Epithelial cell of esophagus (primary cell): Measurements from ENCODE around the gene ANKRD44.

ENCODE experiments used
- DNase-seq: peaks from one replicate; pipeline ENCODE4 v3.0.0; 2010; ENCODE audit warnings: low read depth
- H3K4me3 ChIP-seq: 2 replicates; pipeline ENCODE4 v1.5.1; 2011; ENCODE audit warnings: mild to moderate bottlenecking, low read length, control low read depth
- CTCF ChIP-seq: IDR thresholded peaks from 2 replicates; pipeline ENCODE4 v1.5.1; 2011; ENCODE audit warnings: low read depth, mild to moderate bottlenecking, low read length, control low read depth, inconsistent platforms; ENCODE audit not compliant: insufficient read depth; ENCODE audit errors: missing control alignments

The ANKRD44 gene

DNA sequence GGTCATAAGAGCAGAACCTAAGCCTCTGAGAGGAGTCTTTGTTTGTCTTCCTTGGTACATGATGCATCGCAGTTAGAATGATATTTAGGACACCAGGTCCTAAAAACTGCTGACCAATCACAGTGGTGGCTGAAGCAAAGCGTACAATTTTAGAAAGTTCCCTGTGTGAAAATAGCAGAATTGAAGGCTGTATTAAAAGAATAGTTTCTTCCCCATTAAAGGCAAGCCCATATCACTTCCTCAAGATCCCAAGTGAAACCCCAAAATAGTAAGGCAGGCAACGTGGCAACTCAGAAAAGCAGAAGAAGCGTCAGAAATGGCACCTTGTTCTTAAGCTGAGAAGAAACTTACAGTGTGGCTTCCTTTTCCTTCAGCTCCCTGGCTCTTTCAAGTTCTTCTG lies 229.3 kb downstream of the ANKRD44 start:
- DNase-seq: no peak
- no peak overlapping the region for H3K4me3 ChIP-seq
- no peak for TF ChIP-seq CTCF

DNA sequence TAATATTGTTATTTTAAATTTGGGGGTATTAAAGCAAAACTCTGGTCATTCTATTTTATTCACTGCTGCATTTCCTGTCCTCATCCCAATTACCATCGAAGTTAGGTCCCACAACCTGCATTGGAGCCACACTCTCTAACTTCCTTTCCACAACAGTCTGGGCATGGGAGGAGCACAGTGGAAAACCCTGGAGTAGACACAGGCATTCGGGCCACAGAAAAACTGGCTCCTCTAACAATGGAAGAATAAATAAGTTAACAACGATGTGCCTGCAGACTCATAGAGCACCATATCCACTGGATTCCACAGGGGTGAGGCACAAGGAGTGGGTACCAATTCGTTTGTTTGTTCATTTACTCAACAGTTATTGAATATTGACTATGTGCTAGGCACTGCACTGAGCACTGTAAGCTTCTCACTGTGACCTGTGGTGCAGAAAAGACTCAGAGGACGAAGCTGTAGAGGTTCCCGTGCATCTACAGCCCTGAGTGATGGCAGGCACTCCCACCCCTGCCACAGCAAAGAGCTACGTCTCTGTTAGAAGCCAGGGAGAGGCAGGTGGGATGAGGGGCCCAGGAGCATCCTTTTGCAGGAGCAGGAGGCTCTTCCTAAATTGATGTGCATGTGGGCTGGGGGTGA lies 229.9 kb downstream of the ANKRD44 start:
- no peak overlapping the region for H3K4me3 ChIP-seq
- TF ChIP-seq CTCF: no peak
- DNase-seq: no peak

DNA sequence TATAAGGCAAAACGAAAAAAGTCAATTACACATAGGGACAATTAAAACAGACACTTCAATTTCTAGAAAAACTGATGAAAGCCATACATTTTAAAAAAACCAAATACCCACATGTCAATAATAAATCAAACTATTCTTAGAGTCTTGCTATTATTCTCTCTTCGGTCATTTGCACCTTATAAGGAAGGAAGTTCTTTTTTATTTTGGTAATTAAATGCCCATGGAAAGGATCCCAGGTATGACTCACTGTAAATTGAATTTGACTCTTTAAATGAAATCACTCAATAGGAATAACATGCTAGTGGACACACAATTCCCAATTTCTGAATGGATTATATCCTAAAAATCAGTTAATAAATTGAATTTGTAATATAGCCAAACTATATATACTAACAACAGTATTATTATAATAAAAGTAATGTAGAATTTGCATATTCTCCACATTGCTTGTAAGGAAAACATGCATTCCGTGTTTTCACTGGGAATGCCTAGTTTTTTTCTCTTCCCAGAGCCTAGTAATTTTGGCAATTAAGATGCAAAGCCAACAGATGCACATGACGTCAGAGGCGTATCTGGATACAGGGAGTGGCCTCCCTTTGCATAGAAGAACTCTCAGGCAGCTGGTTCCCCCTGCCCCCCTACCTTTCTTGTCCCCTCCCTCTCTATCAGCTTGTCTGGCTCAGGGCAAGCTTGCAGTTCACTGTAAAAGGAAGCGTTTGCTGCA lies 230.6 kb downstream of the ANKRD44 start:
- peak; percentile 4 for DNase-seq

DNA sequence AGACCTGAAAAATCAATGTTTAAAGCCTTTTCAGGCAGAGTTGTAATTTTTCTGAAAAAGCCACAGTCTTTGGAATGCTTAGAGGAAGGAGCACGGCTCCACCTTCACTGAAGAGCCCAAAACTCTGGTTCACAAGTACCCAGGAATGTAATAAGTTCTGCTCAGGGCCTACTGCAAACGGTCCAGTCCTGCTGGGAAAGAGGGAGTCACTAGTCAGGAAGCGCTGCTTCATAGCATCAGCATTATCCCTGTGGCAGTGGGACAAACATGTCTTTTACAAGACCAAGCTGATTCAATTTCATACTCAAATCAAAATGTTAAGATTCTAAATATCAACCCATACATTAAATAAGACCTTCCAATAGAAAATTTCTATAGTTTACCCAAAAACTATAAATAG lies 231.2 kb downstream of the ANKRD44 start:
- DNase-seq: no peak
- no peak overlapping the region for H3K4me3 ChIP-seq
- TF ChIP-seq CTCF: no peak

More for the DNA sequence above, 230.6 kb downstream of the ANKRD44 start:
- H3K4me3 ChIP-seq: no peak overlapping the region
- no peak for TF ChIP-seq CTCF

- no peak for DNase-seq
- no peak for TF ChIP-seq CTCF
- H3K4me3 ChIP-seq: no peak overlapping the region
Observed at GRCh38 chr2:197078535-197078934, 232.0 kb downstream of the ANKRD44 start.

DNA sequence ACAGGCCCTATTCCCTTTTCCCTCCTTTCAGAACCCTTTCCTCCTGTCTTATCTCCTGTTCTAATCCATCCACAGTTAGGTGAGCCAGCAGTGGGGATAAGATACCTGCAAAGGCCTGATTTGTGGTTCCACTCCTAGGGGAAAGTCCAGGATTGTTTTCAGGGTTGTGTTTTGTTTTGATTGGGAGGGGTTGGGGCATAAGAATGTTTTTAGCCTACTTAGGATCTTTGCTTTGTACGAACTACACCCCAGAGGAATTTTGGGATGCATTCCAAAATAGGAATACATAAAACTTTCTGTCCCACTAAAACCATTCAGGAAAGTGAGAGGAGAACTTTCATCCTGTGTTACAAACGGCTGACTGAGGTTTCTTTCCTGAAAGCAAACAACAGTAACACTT lies 233.2 kb downstream of the ANKRD44 start:
- TF ChIP-seq CTCF: no peak

GRCh38 chr2:197076652-197077051 lies 233.9 kb downstream of the ANKRD44 start:
- DNase-seq: no peak
- no peak overlapping the region for H3K4me3 ChIP-seq
- TF ChIP-seq CTCF: no peak

More for the DNA sequence above, 233.2 kb downstream of the ANKRD44 start:
- DNase-seq: no peak
- H3K4me3 ChIP-seq: no peak overlapping the region
